ENCODE measurements around the gene RAB14. TPM values are rescaled to one million over a fixed set of nuclear protein-coding genes. Genes with fewer than 3 reads are reported as not detected.
A peak's percentile ranks its signal among the peaks of the same experiment; 100 is the strongest.

RAB14 gene
- total RNA-seq, 6 experiments from 2014 or later = 80.3 to 91.4 (median 85.8) TPM

- Mint-ChIP-seq H3K4me1 (ENCODE audit: low read depth) (peaks cover 51% of the 10 kb centered on the region), H3K36me3 (ENCODE audit: low read depth) (peaks cover 8% of the 10 kb centered on the region; the same call in 1 of the 2 replicates), H3K4me3 (no peak overlapping the region), H3K9me3 (peaks cover 8% of the 10 kb centered on the region), H3K27ac (peak overlapping the region; percentile 85), H3K27me3 (ENCODE audit: insufficient read depth) (no peaks in the 10 kb centered on the region)
- TF ChIP-seq, protein P1, sequence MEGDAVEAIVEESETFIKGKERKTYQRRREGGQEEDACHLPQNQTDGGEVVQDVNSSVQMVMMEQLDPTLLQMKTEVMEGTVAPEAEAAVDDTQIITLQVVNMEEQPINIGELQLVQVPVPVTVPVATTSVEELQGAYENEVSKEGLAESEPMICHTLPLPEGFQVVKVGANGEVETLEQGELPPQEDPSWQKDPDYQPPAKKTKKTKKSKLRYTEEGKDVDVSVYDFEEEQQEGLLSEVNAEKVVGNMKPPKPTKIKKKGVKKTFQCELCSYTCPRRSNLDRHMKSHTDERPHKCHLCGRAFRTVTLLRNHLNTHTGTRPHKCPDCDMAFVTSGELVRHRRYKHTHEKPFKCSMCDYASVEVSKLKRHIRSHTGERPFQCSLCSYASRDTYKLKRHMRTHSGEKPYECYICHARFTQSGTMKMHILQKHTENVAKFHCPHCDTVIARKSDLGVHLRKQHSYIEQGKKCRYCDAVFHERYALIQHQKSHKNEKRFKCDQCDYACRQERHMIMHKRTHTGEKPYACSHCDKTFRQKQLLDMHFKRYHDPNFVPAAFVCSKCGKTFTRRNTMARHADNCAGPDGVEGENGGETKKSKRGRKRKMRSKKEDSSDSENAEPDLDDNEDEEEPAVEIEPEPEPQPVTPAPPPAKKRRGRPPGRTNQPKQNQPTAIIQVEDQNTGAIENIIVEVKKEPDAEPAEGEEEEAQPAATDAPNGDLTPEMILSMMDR (IDR thresholded peaks at IDR 0.05) = no peak
- DNase-seq = no peak
Observed at GRCh38 chr9:121240472-121241135, 38.9 kb upstream of the RAB14 start.

- no peak for DNase-seq
- peaks cover 8% of the 10 kb centered on the region for H3K9me3 Mint-ChIP-seq
- no peak overlapping the region for H3K4me3 Mint-ChIP-seq
- peaks cover 8% of the 10 kb centered on the region; the same call in 1 of the 2 replicates for H3K36me3 Mint-ChIP-seq (ENCODE audit: low read depth)
- H3K27ac Mint-ChIP-seq = no peak overlapping the region
- H3K4me1 Mint-ChIP-seq (ENCODE audit: low read depth) = peaks cover 57% of the 10 kb centered on the region
- TF ChIP-seq, protein P1 (IDR thresholded peaks at IDR 0.05) = no peak
- H3K27me3 Mint-ChIP-seq (ENCODE audit: insufficient read depth) = no peaks in the 10 kb centered on the region
Observed at GRCh38 chr9:121239851-121240250, 38.2 kb upstream of the RAB14 start.

DNA sequence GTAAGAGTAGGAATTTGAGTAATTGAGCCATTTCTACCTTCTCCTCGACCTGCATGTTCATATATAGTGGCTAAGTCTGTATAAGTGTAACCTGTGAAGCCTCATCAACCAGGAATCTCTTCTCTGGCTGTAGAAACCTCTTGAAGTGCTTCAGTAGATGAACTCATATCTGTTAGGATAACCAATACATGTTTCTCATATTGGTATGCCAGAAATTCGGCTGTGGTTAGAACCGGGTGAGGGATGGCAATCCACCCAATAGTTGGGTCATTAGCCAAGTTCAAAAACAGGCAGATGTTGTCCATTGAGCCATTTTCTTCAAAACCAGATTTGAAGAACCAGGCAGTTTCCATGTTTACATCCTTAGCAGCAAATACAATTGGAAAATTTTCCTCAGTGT is 37.4 kb upstream of the RAB14 start:
- peaks cover 7% of the 10 kb centered on the region for H3K9me3 Mint-ChIP-seq
- TF ChIP-seq, protein P1 (IDR thresholded peaks at IDR 0.05) = no peak
- no peak overlapping the region for H3K4me3 Mint-ChIP-seq
- peaks cover 7% of the 10 kb centered on the region; the same call in 1 of the 2 replicates for H3K36me3 Mint-ChIP-seq (ENCODE audit: low read depth)
- no peak for DNase-seq
- no peak overlapping the region for H3K27ac Mint-ChIP-seq
- H3K27me3 Mint-ChIP-seq (ENCODE audit: insufficient read depth) = no peaks in the 10 kb centered on the region
- H3K4me1 Mint-ChIP-seq (ENCODE audit: low read depth) = peaks cover 65% of the 10 kb centered on the region

DNA sequence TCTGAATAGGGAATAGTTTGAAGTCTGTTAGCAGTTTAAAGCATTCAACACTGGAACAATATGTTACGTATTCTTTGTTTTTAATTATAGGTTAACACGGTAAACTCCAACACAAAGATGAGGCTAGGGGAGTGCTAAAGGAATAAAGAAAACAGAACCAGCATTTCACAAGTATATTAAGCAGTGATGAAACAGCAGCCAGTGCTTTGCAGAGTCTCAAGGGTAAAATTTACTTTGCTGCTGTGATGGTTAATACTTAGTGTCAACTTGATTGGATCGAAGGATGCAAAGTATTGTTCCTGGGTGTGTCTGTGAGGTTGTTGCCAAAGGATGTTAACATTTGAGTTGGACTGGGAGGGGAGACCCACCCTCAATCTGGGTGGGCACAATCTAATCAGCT is 36.2 kb upstream of the RAB14 start:
- H3K36me3 Mint-ChIP-seq (ENCODE audit: low read depth) = peaks cover 5% of the 10 kb centered on the region; the same call in 1 of the 2 replicates
- no peak overlapping the region for H3K27ac Mint-ChIP-seq
- peaks cover 68% of the 10 kb centered on the region for H3K4me1 Mint-ChIP-seq (ENCODE audit: low read depth)
- no peaks in the 10 kb centered on the region for H3K27me3 Mint-ChIP-seq (ENCODE audit: insufficient read depth)
- DNase-seq = no peak
- no peak overlapping the region for H3K4me3 Mint-ChIP-seq
- H3K9me3 Mint-ChIP-seq = no peaks in the 10 kb centered on the region; the same call in 1 of the 2 replicates
- TF ChIP-seq, protein P1 (IDR thresholded peaks at IDR 0.05) = no peak

GRCh38 chr9:121235512-121235911 is 33.8 kb upstream of the RAB14 start:
- no peaks in the 10 kb centered on the region for H3K9me3 Mint-ChIP-seq
- peaks cover 5% of the 10 kb centered on the region; the same call in 1 of the 2 replicates for H3K36me3 Mint-ChIP-seq (ENCODE audit: low read depth)
- H3K4me1 Mint-ChIP-seq (ENCODE audit: low read depth) = peaks cover 54% of the 10 kb centered on the region
- DNase-seq = no peak
- H3K27me3 Mint-ChIP-seq (ENCODE audit: insufficient read depth) = no peaks in the 10 kb centered on the region
- TF ChIP-seq, protein P1 (IDR thresholded peaks at IDR 0.05) = no peak
- H3K27ac Mint-ChIP-seq = peak overlapping the region; percentile 99
- H3K4me3 Mint-ChIP-seq = no peak overlapping the region
